ENCODE data around the gene TMCC3. TPM values are rescaled to one million over a fixed set of nuclear protein-coding genes. Genes with fewer than 3 reads are reported as not detected.

Gene TMCC3
- total and polyA plus RNA-seq, 2 experiments from 2014 or later: 1.4 to 3.6 TPM

DNA sequence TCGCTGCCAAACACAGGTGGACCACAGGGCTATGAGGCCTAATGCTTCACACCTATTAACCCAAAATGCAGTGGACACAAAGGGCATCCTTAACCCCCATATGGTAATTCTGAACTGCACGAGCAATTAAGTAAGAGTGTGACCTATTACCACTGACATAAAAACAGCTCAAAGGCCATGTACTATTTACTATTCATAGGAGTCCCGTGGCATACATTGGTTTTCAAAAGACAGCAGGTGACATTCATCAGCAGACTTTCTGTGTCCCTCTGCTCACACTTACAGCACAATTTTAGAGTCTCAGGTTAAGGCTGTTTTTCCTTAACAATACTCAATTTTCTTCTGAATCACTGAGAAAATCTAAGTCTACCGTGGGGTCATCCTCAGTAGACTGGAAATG is 23.1 kb upstream of the TMCC3 start:
- H4K20me1 ChIP-seq (replicated peaks; ENCODE audit: insufficient read depth): no peaks in the 10 kb centered on the region
- Mint-ChIP-seq H3K36me3 (ENCODE audit: low read depth) (no peaks in the 10 kb centered on the region), H3K27me3 (ENCODE audit: insufficient read depth, low read depth, poor library complexity) (no peaks in the 10 kb centered on the region), H3K9me3 (no peaks in the 10 kb centered on the region; the same call in 2 of the 3 replicates), H3K27ac (no peak overlapping the region), H3K4me3 (no peak overlapping the region), H3K4me1 (peaks cover 30% of the 10 kb centered on the region)
- DNase-seq (ENCODE audit: low spot score) (no peak), ATAC-seq (no peak)
- no peak overlapping the region for H2AFZ ChIP-seq
- H3F3A ChIP-seq (replicated peaks; ENCODE audit: low read depth): 0 out of 2 replicates have a peak, but pooled peaks cover 2% of the 10 kb centered on the region
- peaks cover 37% of the 10 kb centered on the region for H3K4me1 ChIP-seq (ENCODE audit: insufficient read depth)
- no peak overlapping the region for H3K4me3 ChIP-seq
- H3K27me3 ChIP-seq (ENCODE audit: insufficient read depth): no peaks in the 10 kb centered on the region
- no peak for TF ChIP-seq ZNF331 (CRISPR knock-in tag; IDR thresholded peaks at IDR 0.05; ENCODE audit: low read depth)
- TF ChIP-seq, protein P1, sequence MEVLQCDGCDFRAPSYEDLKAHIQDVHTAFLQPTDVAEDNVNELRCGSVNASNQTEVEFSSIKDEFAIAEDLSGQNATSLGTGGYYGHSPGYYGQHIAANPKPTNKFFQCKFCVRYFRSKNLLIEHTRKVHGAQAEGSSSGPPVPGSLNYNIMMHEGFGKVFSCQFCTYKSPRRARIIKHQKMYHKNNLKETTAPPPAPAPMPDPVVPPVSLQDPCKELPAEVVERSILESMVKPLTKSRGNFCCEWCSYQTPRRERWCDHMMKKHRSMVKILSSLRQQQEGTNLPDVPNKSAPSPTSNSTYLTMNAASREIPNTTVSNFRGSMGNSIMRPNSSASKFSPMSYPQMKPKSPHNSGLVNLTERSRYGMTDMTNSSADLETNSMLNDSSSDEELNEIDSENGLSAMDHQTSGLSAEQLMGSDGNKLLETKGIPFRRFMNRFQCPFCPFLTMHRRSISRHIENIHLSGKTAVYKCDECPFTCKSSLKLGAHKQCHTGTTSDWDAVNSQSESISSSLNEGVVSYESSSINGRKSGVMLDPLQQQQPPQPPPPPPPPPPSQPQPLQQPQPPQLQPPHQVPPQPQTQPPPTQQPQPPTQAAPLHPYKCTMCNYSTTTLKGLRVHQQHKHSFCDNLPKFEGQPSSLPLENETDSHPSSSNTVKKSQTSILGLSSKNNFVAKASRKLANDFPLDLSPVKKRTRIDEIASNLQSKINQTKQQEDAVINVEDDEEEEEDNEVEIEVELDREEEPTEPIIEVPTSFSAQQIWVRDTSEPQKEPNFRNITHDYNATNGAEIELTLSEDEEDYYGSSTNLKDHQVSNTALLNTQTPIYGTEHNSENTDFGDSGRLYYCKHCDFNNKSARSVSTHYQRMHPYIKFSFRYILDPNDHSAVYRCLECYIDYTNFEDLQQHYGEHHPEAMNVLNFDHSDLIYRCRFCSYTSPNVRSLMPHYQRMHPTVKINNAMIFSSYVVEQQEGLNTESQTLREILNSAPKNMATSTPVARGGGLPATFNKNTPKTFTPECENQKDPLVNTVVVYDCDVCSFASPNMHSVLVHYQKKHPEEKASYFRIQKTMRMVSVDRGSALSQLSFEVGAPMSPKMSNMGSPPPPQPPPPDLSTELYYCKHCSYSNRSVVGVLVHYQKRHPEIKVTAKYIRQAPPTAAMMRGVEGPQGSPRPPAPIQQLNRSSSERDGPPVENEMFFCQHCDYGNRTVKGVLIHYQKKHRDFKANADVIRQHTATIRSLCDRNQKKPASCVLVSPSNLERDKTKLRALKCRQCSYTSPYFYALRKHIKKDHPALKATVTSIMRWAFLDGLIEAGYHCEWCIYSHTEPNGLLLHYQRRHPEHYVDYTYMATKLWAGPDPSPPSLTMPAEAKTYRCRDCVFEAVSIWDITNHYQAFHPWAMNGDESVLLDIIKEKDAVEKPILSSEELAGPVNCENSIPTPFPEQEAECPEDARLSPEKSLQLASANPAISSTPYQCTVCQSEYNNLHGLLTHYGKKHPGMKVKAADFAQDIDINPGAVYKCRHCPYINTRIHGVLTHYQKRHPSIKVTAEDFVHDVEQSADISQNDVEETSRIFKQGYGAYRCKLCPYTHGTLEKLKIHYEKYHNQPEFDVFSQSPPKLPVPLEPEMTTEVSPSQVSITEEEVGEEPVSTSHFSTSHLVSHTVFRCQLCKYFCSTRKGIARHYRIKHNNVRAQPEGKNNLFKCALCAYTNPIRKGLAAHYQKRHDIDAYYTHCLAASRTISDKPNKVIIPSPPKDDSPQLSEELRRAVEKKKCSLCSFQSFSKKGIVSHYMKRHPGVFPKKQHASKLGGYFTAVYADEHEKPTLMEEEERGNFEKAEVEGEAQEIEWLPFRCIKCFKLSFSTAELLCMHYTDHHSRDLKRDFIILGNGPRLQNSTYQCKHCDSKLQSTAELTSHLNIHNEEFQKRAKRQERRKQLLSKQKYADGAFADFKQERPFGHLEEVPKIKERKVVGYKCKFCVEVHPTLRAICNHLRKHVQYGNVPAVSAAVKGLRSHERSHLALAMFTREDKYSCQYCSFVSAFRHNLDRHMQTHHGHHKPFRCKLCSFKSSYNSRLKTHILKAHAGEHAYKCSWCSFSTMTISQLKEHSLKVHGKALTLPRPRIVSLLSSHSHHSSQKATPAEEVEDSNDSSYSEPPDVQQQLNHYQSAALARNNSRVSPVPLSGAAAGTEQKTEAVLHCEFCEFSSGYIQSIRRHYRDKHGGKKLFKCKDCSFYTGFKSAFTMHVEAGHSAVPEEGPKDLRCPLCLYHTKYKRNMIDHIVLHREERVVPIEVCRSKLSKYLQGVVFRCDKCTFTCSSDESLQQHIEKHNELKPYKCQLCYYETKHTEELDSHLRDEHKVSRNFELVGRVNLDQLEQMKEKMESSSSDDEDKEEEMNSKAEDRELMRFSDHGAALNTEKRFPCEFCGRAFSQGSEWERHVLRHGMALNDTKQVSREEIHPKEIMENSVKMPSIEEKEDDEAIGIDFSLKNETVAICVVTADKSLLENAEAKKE (CRISPR knock-in tag; IDR thresholded peaks at IDR 0.05): no peak
- TF ChIP-seq ETS1 (IDR thresholded peaks at IDR 0.05): no peak
- no peak for TF ChIP-seq EZH2 (IDR thresholded peaks at IDR 0.05; ENCODE audit: low read depth, unreplicated experiment)
- TF ChIP-seq POLR2AphosphoS5 (IDR thresholded peaks at IDR 0.05; ENCODE audit: low read depth): no peak
- TF ChIP-seq NANOG (IDR thresholded peaks at IDR 0.05; ENCODE audit: borderline replicate concordance): no peak
- no peak for TF ChIP-seq STAT1 (IDR thresholded peaks at IDR 0.05; ENCODE audit: unreplicated experiment)
- TF ChIP-seq, protein P2, sequence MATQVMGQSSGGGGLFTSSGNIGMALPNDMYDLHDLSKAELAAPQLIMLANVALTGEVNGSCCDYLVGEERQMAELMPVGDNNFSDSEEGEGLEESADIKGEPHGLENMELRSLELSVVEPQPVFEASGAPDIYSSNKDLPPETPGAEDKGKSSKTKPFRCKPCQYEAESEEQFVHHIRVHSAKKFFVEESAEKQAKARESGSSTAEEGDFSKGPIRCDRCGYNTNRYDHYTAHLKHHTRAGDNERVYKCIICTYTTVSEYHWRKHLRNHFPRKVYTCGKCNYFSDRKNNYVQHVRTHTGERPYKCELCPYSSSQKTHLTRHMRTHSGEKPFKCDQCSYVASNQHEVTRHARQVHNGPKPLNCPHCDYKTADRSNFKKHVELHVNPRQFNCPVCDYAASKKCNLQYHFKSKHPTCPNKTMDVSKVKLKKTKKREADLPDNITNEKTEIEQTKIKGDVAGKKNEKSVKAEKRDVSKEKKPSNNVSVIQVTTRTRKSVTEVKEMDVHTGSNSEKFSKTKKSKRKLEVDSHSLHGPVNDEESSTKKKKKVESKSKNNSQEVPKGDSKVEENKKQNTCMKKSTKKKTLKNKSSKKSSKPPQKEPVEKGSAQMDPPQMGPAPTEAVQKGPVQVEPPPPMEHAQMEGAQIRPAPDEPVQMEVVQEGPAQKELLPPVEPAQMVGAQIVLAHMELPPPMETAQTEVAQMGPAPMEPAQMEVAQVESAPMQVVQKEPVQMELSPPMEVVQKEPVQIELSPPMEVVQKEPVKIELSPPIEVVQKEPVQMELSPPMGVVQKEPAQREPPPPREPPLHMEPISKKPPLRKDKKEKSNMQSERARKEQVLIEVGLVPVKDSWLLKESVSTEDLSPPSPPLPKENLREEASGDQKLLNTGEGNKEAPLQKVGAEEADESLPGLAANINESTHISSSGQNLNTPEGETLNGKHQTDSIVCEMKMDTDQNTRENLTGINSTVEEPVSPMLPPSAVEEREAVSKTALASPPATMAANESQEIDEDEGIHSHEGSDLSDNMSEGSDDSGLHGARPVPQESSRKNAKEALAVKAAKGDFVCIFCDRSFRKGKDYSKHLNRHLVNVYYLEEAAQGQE (IDR thresholded peaks at IDR 0.05; ENCODE audit: unreplicated experiment): no peak
- TF ChIP-seq CREB1 (CRISPR knock-in tag; IDR thresholded peaks at IDR 0.05; ENCODE audit: low read depth): no peak
- TF ChIP-seq, protein P3, sequence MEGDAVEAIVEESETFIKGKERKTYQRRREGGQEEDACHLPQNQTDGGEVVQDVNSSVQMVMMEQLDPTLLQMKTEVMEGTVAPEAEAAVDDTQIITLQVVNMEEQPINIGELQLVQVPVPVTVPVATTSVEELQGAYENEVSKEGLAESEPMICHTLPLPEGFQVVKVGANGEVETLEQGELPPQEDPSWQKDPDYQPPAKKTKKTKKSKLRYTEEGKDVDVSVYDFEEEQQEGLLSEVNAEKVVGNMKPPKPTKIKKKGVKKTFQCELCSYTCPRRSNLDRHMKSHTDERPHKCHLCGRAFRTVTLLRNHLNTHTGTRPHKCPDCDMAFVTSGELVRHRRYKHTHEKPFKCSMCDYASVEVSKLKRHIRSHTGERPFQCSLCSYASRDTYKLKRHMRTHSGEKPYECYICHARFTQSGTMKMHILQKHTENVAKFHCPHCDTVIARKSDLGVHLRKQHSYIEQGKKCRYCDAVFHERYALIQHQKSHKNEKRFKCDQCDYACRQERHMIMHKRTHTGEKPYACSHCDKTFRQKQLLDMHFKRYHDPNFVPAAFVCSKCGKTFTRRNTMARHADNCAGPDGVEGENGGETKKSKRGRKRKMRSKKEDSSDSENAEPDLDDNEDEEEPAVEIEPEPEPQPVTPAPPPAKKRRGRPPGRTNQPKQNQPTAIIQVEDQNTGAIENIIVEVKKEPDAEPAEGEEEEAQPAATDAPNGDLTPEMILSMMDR (conservative IDR thresholded peaks at IDR 0.05; ENCODE audit: low read depth in 2 of 2): no peak
- TF ChIP-seq EZH2phosphoT487 (IDR thresholded peaks at IDR 0.05; ENCODE audit: unreplicated experiment): no peak
- no peak for TF ChIP-seq ZNF114 (CRISPR knock-in tag; IDR thresholded peaks at IDR 0.05)
- TF ChIP-seq JUNB (IDR thresholded peaks at IDR 0.05; ENCODE audit: unreplicated experiment): no peak
- H3K27ac ChIP-seq (ENCODE audit: low read depth): no peak overlapping the region
- no peaks in the 10 kb centered on the region for H3K79me2 ChIP-seq (replicated peaks; ENCODE audit: insufficient read depth)
- H3K36me3 ChIP-seq (ENCODE audit: insufficient read depth): no peaks in the 10 kb centered on the region
- H3K4me2 ChIP-seq: no peak overlapping the region
- no peaks in the 10 kb centered on the region for H3K9me2 ChIP-seq (ENCODE audit: insufficient read depth)

All from GM23338 (cell line).